HT-29 (cell line): ENCODE results near the gene GOLGA6L22. TPM values are rescaled to one million over a fixed set of nuclear protein-coding genes. Genes with fewer than 3 reads are reported as not detected.
"Not testable (repeated sequence)": the region's sequence is repeated elsewhere in the genome, so short reads cannot be mapped to it uniquely, and the experiment has no call there.

Experiments
- DNase-seq: peaks from one replicate; pipeline ENCODE4 v3.0.0-alpha.2; 2015; ENCODE audit warnings: low spot score
- small RNA-seq: library from RNA; depleted of rRNA; stranded (forward); fragments of <200 nt; gene quantifications from one replicate; pipeline ENCODE3, GENCODE V24; 2014
- total RNA-seq: library from RNA; depleted of rRNA; stranded (reverse); fragments of >200 nt; shearing (Covaris generic); gene quantifications from 2 replicates; pipeline ENCODE4 v1.2.3, GENCODE V29; 2014; rRNA removed

GOLGA6L22 gene, protein sequence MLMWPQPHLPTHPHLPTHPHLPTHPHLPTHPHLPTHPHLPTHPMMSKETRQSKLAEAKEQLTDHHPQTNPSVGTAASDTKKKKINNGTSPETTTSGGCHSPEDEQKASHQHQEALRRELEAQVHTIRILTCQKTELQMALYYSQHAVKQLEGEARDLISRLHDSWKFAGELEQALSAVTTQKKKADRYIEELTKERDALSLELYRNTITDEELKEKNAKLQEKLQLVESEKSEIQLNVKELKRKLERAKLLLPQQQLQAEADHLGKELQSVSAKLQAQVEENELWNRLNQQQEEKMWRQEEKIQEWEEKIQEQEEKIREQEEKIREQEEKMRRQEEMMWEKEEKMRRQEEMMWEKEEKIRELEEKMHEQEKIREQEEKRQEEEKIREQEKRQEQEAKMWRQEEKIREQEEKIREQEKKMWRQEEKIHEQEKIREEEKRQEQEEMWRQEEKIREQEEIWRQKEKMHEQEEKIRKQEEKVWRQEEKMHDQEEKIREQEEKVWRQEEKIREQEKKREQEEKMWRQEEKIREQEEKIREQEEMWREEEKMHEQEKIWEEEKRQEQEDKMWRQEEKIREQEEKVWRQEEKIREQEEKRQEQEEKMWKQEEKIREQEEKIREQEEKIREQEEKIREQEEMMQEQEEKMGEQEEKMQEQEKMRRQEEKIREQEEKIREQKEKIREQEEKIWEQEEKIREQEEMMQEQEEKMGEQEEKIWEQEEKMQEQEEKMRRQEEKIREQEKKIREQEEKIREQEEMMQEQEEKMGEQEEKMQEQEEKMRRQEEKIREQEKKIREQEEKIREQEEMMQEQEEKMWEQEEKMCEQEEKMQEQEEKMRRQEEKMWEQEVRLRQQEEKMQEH
- not detected in 2 replicates for total RNA-seq

DNA sequence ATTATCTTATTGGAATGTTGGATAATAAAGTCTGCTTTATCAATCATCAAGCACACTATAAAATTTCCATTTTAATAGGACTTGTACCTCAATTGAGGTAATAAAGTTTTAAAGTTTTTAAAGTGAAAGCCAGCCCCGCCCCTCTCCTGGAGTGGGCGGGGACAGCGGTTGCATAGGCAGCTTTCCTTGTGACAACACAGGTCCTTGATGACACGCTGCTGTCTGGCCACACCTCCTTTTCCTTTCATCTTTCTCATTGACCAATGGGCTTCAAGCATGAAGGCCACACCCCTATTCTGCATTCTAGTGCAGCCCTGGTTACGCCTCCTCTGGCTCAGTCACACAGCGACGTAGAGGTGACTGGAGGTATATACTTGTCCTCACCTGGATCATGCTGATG, at the start of gene GOLGA6L22:
Gene GOLGA6L22 (plus strand): TSS at position 301 of the 400 bp plus-strand sequence. CDS start 91 bp downstream, at position 392.
- not testable (repeated sequence) for DNase-seq

DNA sequence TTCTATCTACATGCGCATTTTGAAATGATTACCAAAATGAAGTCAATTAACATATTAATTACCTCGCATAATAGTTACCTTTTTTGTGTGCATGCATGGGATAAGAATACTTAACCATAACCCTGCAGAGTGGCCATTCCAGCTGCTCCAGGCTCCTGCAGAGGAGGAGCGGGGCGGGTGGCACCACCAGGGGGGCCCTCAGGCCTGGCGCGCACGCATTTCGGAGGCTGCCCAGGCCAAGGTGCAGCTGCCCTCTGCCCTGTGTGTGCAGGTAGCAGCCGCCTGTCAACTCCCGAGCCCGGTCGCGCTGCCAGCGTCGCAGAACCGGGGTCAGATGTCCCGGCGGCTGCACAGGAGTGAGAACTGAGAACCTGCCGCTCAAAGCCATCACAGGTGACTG, 41.4 kb upstream of the GOLGA6L22 start:
- DNase-seq = not testable (repeated sequence)

DNA sequence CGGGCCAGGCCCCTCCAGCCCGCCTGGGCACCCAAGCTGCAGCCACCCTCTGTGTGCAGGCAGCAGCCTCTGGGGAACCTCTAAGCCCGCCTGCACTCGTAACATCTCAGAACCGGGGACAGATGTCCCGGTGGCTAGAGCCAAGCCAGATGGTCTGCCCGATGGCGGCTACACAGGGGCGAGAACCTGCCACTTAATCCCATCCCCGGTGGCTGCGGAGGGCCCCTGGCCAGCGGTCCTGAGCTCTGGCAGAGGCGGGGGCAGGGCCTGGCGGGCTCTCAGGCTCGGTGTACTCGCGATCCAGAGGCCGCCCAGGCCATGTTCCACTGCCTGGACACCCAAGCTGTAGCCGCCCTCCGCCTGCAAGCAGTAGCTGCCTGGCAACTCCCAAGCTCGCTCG, 40.9 kb upstream of the GOLGA6L22 start:
- DNase-seq = not testable (repeated sequence)

DNA sequence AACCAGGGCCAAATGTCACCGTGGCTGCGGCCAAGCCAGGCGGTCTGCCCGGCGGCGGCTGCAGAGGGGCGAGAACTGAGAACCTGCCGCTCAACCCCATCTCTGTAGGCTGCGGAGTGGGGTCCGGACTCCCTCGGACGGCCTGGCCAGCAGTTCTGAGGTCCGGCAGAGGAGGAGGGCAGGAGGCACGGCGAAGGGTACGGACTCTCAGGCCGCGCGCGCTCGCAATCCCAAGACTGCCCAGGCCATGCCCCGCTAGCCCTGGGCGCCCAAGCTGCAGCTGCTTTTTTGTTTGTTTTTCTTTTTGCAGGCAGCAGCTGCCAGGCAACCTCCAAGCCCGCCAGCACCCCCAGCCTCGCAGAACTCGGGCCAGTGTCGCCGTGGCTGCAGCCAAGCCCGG, 40.5 kb upstream of the GOLGA6L22 start:
- not testable (repeated sequence) for DNase-seq

DNA sequence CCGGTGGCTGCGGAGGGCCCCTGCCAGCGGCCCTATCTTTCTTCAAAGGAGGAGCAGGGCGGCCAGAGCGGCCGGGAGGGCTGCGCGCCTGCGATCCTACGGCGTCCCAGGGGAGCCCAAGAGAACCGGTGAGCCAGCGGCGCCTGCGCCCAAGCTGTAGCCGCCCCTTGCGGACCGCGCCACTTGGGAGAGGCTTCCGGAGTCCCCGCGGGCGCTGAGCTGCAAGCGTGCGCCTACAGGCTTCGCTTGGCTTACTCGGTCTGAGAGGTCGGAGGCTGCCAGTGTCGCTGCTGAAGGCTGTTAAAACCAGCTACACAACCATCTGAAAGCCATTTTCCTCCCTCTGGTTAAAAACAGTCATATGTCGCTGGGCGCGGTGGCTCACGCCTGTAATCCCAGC, 40.0 kb upstream of the GOLGA6L22 start:
- not testable (repeated sequence) for DNase-seq

DNA sequence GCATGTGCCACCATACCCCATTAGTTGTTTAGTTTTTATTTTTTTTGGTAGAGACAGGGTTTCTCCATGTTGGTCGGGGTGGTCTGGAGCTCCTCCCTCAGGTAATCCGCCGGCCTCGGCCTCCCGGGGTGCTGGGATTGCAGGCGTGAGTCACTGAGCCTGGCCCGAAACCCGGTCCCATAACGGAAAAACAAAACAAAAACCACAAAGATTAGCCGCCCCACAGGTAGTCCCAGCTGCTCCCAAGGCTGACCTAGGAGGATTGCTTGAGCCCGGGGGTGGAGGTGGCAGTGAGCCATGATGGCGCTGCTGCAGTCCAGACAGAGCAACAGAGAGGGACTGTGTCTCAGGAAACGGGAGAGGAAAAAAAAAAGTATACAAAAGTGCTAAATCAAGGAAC, 38.4 kb upstream of the GOLGA6L22 start:
- not testable (repeated sequence) for DNase-seq

DNA sequence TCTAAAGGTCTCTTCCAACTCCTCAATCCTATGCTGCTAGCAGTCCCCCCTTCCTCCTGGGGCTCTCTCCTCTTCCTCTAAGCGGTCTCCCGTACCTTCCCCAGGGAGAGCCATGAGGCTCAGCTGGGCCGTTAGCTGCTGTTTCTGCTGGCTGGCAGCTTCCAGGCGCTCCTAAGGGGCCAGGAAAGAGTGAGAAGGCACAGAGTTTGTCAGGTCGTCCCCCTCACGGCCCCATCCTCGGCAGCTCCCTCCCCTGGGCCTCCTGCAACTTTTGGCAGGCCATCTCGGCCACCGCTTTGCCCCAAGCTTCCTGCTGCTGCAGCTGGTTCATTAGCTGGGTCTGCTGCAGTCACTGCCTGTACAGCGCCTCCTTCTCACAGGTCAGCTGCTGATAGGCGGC, 29.3 kb upstream of the GOLGA6L22 start:
- DNase-seq = not testable (repeated sequence)

DNA sequence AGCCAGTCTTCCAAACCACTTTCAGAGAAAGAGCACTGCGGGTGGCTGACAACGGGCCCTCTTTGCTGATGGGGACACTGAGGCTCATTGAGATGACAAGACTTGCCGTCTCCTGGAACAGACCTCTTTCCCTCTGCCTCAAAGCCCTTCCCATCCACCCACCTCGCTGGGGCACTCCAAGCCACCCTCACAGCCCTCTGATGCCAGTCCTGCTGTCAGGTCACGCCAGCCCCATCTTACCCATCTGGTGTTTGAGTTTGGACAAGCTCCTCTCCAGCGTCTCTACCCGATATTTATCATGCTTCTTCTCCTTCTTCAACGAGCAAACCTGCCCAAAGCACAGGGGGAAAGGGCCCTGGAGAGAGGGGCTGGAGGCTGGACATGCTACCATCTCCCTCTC, 27.0 kb upstream of the GOLGA6L22 start:
- DNase-seq = not testable (repeated sequence)

DNA sequence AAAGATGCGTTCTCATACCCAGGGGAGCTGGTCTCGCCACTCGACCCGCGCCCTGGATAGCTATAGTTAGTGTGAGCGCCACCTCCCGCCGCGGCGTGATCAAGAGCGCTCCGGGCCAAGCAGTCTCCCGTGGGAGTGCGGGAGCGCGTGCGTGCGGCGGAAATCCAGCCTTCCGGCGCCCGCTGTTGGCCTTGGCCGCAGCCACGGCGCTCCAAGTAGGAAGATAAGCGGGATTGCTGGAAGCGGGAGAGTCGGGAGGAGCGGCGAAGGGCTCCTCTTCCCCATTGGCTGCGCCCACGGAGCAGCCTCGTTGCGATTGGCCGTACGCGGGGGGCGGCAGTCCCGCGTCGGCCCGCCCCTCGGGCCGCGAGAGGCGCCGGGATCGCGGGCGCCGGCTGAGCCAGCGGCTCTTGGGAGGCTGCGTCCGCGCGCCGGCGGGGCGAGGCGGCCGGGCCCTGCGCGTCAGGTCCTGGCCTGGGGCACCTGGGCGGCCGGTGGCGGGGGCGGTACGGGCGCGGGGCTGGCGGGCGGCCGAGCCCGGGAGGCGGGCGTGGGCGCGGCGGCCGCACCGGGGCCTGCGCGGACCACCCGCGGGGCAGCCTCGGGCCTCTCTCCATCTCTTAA, 35.9 kb downstream of the GOLGA6L22 start:
- DNase-seq = peak; percentile 62

DNA sequence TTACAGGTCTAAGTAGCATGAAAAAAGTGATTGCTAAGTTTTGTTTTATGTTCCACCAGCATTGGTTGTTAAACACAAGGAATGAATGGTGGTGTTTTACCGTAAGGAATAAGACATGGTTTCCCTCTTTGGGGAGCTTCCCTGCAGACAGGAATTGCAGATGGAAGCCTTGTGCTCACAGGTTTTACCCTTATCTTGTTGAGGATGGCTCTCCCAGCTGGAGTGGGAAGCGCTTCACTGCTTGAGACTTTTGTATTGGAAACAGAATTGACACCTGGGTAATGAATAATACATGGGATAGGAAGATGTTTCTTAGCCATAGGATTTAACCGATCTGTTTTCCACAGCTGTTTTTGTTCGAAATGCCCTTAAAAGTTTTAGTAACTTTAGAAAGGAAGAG, 38.5 kb downstream of the GOLGA6L22 start:
- DNase-seq = not testable (repeated sequence)

DNA sequence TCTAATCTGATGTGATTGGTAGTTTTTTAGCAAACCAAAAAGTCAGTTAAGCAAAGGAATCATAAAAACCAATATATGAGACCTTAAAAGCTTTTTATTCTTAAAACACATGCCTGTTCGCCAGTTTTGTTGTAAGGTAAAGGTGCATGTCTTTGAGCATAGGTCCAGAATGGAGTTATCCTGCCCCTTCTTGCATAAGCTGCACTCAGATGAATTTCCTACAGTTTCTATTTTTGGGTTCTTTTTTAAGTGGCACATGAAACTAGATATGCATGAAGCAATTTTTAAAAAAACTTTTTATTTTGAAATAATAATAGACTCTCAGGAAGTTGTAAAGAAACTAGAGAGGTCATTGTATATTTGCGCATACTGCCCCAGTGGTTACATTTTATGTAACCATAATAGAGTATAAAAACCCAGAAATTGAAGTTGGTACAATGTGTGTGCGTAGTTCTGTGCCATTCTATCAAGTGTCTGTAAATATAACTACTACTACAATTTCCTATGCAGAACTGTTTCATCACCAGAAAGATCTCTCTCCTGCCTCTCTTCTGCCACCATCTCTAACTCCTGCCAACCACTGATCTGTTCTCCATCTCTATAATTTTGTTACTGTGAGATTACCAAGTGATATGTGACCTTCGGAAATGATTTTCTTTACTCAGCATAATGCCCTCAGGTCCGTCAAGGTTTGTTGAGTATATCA, 39.7 kb downstream of the GOLGA6L22 start:
- DNase-seq = not testable (repeated sequence)

DNA sequence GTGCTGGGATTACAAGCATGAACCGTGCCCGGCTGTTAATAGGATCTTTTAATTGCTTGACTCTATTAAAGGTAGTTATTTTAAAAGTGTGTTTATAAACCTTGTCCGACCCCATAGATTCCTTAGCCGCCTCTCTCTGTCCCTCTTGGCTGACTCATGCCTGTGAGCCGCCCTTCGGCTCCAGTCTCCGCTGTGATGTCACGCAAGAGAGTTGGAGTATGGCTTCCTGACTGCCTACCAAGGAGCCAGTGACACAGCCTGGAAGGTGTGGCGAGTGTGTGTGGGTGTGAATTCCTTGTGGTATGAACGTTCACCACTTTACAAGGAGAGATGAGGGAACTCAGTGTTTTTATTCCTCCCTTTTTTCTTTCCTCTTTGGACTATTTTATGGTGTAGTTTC, 43.6 kb downstream of the GOLGA6L22 start:
- not testable (repeated sequence) for DNase-seq

DNA sequence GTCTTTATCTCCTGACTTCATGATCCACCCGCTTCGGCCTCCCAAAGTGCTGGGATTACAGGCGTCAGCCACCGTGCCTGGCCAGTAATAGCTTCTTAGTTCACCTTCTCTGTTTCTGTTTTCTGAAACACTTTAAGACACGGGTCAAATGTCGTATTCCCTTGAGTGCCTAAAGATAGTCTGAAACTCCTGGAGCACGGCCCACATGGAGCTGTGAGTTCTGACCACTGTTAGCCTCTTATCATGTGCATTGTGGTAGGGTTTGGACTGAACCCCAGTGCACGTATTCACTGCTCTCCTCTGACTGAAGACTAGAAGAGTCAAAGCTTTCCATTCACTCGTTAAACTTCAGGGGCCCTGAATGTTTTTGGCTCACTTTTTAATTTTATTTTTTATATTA, 48.3 kb downstream of the GOLGA6L22 start:
- not testable (repeated sequence) for DNase-seq

DNA sequence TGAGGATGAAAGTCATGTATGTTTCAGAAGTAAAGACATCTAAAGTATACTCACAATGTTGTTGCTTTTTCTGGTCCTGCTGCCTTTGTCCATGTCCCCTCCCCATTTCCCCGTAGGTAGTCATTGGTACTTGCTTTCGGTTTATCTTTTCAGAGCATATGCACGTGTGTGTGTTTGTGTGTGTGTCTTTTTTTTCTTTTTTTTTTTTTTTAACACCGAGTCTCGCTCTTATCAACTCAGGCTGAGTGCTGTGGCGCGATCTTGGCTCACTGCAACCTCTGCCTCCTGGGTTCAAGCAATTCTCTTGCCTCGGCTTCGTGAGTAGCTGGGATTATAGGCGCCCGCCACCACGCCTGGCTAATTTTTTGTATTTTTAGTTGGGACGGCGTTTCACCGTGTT, 57.4 kb downstream of the GOLGA6L22 start:
- not testable (repeated sequence) for DNase-seq

Small RNAs within 50 kb of the gene (small RNA-seq; reads per million reads assigned to genes)
- not detected for gene RN7SL545P
